ENCODE results near the gene GPRC6A.
"Not testable (repeated sequence)": the region's sequence is repeated elsewhere in the genome, so short reads cannot be mapped to it uniquely, and the experiment has no call there.

Gene GPRC6A

GRCh38 chr6:116836606-116837342 is 7.9 kb upstream of the GPRC6A start:
- H3K9me3 ChIP-seq (ENCODE audit: control insufficient read depth, insufficient read depth, low read length), result no peaks in the 10 kb centered on the region
- no peaks in the 10 kb centered on the region for H3K27me3 ChIP-seq (ENCODE audit: control insufficient read depth, insufficient read depth, low read length)
- no peak overlapping the region for H3K4me3 ChIP-seq (ENCODE audit: low read depth, low read length)
- H3K4me1 ChIP-seq (ENCODE audit: control insufficient read depth, insufficient read depth, low read length), result no peaks in the 10 kb centered on the region
- no peaks in the 10 kb centered on the region for H3K36me3 ChIP-seq (ENCODE audit: control insufficient read depth, insufficient read depth, low read length)
- no peak overlapping the region for H3K9ac ChIP-seq (ENCODE audit: low read depth, low read length)

GRCh38 chr6:116834526-116834925 is 5.6 kb upstream of the GPRC6A start:
- not testable (repeated sequence) for H3K9ac ChIP-seq (ENCODE audit: low read depth, low read length); H3K36me3 ChIP-seq (ENCODE audit: control insufficient read depth, insufficient read depth, low read length)

GRCh38 chr6:116827561-116828240 is 1.2 kb downstream of the GPRC6A start:
- Histone ChIP-seq H3K9ac (ENCODE audit: low read depth, low read length) (no peak overlapping the region), H3K27me3 (ENCODE audit: control insufficient read depth, insufficient read depth, low read length) (no peaks in the 10 kb centered on the region), H3K9me3 (ENCODE audit: control insufficient read depth, insufficient read depth, low read length) (no peaks in the 10 kb centered on the region), H3K4me3 (ENCODE audit: low read depth, low read length) (no peak overlapping the region), H3K36me3 (ENCODE audit: control insufficient read depth, insufficient read depth, low read length) (no peaks in the 10 kb centered on the region), H3K4me1 (ENCODE audit: control insufficient read depth, insufficient read depth, low read length) (peaks cover 8% of the 10 kb centered on the region)

More at GRCh38 chr6:116834526-116834925, 5.6 kb upstream of the GPRC6A start:
- H3K9me3 ChIP-seq (ENCODE audit: control insufficient read depth, insufficient read depth, low read length); H3K4me3 ChIP-seq (ENCODE audit: low read depth, low read length); H3K4me1 ChIP-seq (ENCODE audit: control insufficient read depth, insufficient read depth, low read length); H3K27me3 ChIP-seq (ENCODE audit: control insufficient read depth, insufficient read depth, low read length): not testable (repeated sequence)

GRCh38 chr6:116816336-116816735 is 12.5 kb downstream of the GPRC6A start:
- not testable (repeated sequence) for H3K4me3 ChIP-seq (ENCODE audit: low read depth, low read length)

GRCh38 chr6:116812051-116812650 is 16.7 kb downstream of the GPRC6A start:
- Histone ChIP-seq H3K9me3 (ENCODE audit: control insufficient read depth, insufficient read depth, low read length) (no peaks in the 10 kb centered on the region), H3K27me3 (ENCODE audit: control insufficient read depth, insufficient read depth, low read length) (no peaks in the 10 kb centered on the region), H3K4me1 (ENCODE audit: control insufficient read depth, insufficient read depth, low read length) (no peaks in the 10 kb centered on the region), H3K36me3 (ENCODE audit: control insufficient read depth, insufficient read depth, low read length) (no peaks in the 10 kb centered on the region), H3K4me3 (ENCODE audit: low read depth, low read length) (no peak overlapping the region), H3K9ac (ENCODE audit: low read depth, low read length) (no peak overlapping the region)

More at GRCh38 chr6:116816336-116816735, 12.5 kb downstream of the GPRC6A start:
- not testable (repeated sequence) for H3K27me3 ChIP-seq (ENCODE audit: control insufficient read depth, insufficient read depth, low read length); H3K36me3 ChIP-seq (ENCODE audit: control insufficient read depth, insufficient read depth, low read length); H3K9ac ChIP-seq (ENCODE audit: low read depth, low read length); H3K9me3 ChIP-seq (ENCODE audit: control insufficient read depth, insufficient read depth, low read length); H3K4me1 ChIP-seq (ENCODE audit: control insufficient read depth, insufficient read depth, low read length)

GRCh38 chr6:116801971-116802370 is 26.9 kb downstream of the GPRC6A start:
- Histone ChIP-seq H3K36me3 (ENCODE audit: control insufficient read depth, insufficient read depth, low read length) (no peaks in the 10 kb centered on the region), H3K9me3 (ENCODE audit: control insufficient read depth, insufficient read depth, low read length) (no peaks in the 10 kb centered on the region), H3K4me1 (ENCODE audit: control insufficient read depth, insufficient read depth, low read length) (peaks cover 5% of the 10 kb centered on the region), H3K4me3 (ENCODE audit: low read depth, low read length) (no peak overlapping the region), H3K9ac (ENCODE audit: low read depth, low read length) (no peak overlapping the region), H3K27me3 (ENCODE audit: control insufficient read depth, insufficient read depth, low read length) (no peaks in the 10 kb centered on the region)

- Histone ChIP-seq H3K36me3 (ENCODE audit: control insufficient read depth, insufficient read depth, low read length) (no peaks in the 10 kb centered on the region), H3K4me1 (ENCODE audit: control insufficient read depth, insufficient read depth, low read length) (peaks cover 5% of the 10 kb centered on the region), H3K27me3 (ENCODE audit: control insufficient read depth, insufficient read depth, low read length) (no peaks in the 10 kb centered on the region), H3K4me3 (ENCODE audit: low read depth, low read length) (no peak overlapping the region), H3K9me3 (ENCODE audit: control insufficient read depth, insufficient read depth, low read length) (no peaks in the 10 kb centered on the region), H3K9ac (ENCODE audit: low read depth, low read length) (no peak overlapping the region)
Measured at GRCh38 chr6:116799945-116800344, 28.9 kb downstream of the GPRC6A start.

- no peak overlapping the region for H3K4me3 ChIP-seq (ENCODE audit: low read depth, low read length)
- no peaks in the 10 kb centered on the region for H3K4me1 ChIP-seq (ENCODE audit: control insufficient read depth, insufficient read depth, low read length)
Measured at GRCh38 chr6:116797585-116797984, 31.3 kb downstream of the GPRC6A start.

GRCh38 chr6:116793224-116793623 is 35.7 kb downstream of the GPRC6A start:
- Histone ChIP-seq H3K9ac (ENCODE audit: low read depth, low read length) (no peak overlapping the region), H3K4me1 (ENCODE audit: control insufficient read depth, insufficient read depth, low read length) (no peaks in the 10 kb centered on the region)

More at GRCh38 chr6:116797585-116797984, 31.3 kb downstream of the GPRC6A start:
- no peaks in the 10 kb centered on the region for H3K9me3 ChIP-seq (ENCODE audit: control insufficient read depth, insufficient read depth, low read length)
- H3K36me3 ChIP-seq (ENCODE audit: control insufficient read depth, insufficient read depth, low read length), result no peaks in the 10 kb centered on the region
- no peaks in the 10 kb centered on the region for H3K27me3 ChIP-seq (ENCODE audit: control insufficient read depth, insufficient read depth, low read length)
- no peak overlapping the region for H3K9ac ChIP-seq (ENCODE audit: low read depth, low read length)

GRCh38 chr6:116783852-116784251 is 45.0 kb downstream of the GPRC6A start:
- Histone ChIP-seq H3K36me3 (ENCODE audit: control insufficient read depth, insufficient read depth, low read length) (no peaks in the 10 kb centered on the region), H3K27me3 (ENCODE audit: control insufficient read depth, insufficient read depth, low read length) (no peaks in the 10 kb centered on the region), H3K9me3 (ENCODE audit: control insufficient read depth, insufficient read depth, low read length) (no peaks in the 10 kb centered on the region), H3K4me3 (ENCODE audit: low read depth, low read length) (no peak overlapping the region), H3K4me1 (ENCODE audit: control insufficient read depth, insufficient read depth, low read length) (no peaks in the 10 kb centered on the region), H3K9ac (ENCODE audit: low read depth, low read length) (no peak overlapping the region)

More at GRCh38 chr6:116793224-116793623, 35.7 kb downstream of the GPRC6A start:
- H3K9me3 ChIP-seq (ENCODE audit: control insufficient read depth, insufficient read depth, low read length), result no peaks in the 10 kb centered on the region
- no peaks in the 10 kb centered on the region for H3K36me3 ChIP-seq (ENCODE audit: control insufficient read depth, insufficient read depth, low read length)
- H3K4me3 ChIP-seq (ENCODE audit: low read depth, low read length), result no peak overlapping the region
- H3K27me3 ChIP-seq (ENCODE audit: control insufficient read depth, insufficient read depth, low read length), result no peaks in the 10 kb centered on the region

- Histone ChIP-seq H3K27me3 (ENCODE audit: control insufficient read depth, insufficient read depth, low read length) (no peaks in the 10 kb centered on the region), H3K9ac (ENCODE audit: low read depth, low read length) (no peak overlapping the region), H3K4me3 (ENCODE audit: low read depth, low read length) (no peak overlapping the region), H3K9me3 (ENCODE audit: control insufficient read depth, insufficient read depth, low read length) (no peaks in the 10 kb centered on the region), H3K36me3 (ENCODE audit: control insufficient read depth, insufficient read depth, low read length) (no peaks in the 10 kb centered on the region), H3K4me1 (ENCODE audit: control insufficient read depth, insufficient read depth, low read length) (no peaks in the 10 kb centered on the region)
Measured at GRCh38 chr6:116779573-116780164, 49.2 kb downstream of the GPRC6A start.
